Measurements from ENCODE around the gene BRD4. TPM values are rescaled to one million over a fixed set of nuclear protein-coding genes. Genes with fewer than 3 reads are reported as not detected.

BRD4 gene
- total and polyA plus RNA-seq, 2 of the 13 experiments (the other 11 are each of a cell fraction or from before 2014, with no cell fraction given) = 10.5 to 11.4 TPM

DNA sequence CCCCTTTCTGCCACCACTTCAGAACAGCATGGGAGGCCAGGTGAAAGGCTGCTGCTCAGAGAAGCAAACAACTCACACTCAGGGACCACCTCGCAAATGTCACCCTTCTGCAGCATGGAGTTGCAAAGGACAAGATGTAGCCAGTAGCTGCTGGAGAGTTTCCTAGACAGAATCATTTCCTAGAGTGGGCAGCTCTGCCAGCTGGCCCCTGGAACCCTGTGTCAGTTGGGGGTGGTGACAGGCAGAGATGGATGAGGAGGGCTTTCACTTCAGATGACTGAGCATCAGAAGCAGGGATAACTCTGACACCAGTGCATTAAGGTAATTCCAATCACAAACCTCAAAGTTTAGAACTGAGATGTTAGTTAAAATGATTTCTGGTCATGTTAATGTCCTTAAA is 65.7 kb downstream of the BRD4 start:
- no peak overlapping the region for H3K4me2 ChIP-seq (ENCODE audit: low read depth, low read length)
- ATAC-seq (no peak), DNase-seq (ENCODE audit: low spot score) (no peak), FAIRE-seq (no peak)
- peaks cover 77% of the 10 kb centered on the region for H4K20me1 ChIP-seq (ENCODE audit: insufficient read depth, low read length)
- no peak overlapping the region for H3K27ac ChIP-seq (ENCODE audit: extremely low read length, insufficient read depth, low read length)
- H2AFZ ChIP-seq (ENCODE audit: low read length) = no peak overlapping the region
- H3K9me3 ChIP-seq (ENCODE audit: low read length) = no peaks in the 10 kb centered on the region
- peaks cover 45 to 92% of the 10 kb centered on the region in 2 experiments for H3K36me3 ChIP-seq (replicated peaks in 1 of 2; ENCODE audit: control insufficient read depth in 1 of 2, insufficient read depth in 2 of 2, low read length in 2 of 2)
- H3K4me1 ChIP-seq (ENCODE audit: insufficient read depth, low read length) = peaks cover 46% of the 10 kb centered on the region
- POLR2A ChIA-PET = no interaction called here
- H3K4me3 ChIP-seq (replicated peaks in 1 of 3; ENCODE audit: insufficient read depth in 1 of 3, low read depth in 2 of 3, low read length in 3 of 3) = no peak overlapping the region
- WGBS (ENCODE audit: low lambda C conversion rate) = no CpG with 5 or more reads among the region's 1 CpG
- peaks cover 57% of the 10 kb centered on the region for H3K79me2 ChIP-seq (ENCODE audit: insufficient read depth, low read length)
- CTCF ChIA-PET (ENCODE audit: low intra/inter-chr PET ratio, low total read pairs) = no interaction called here
- TF ChIP-seq, protein P1, sequence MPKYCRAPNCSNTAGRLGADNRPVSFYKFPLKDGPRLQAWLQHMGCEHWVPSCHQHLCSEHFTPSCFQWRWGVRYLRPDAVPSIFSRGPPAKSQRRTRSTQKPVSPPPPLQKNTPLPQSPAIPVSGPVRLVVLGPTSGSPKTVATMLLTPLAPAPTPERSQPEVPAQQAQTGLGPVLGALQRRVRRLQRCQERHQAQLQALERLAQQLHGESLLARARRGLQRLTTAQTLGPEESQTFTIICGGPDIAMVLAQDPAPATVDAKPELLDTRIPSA (CRISPR knock-in tag; IDR thresholded peaks at IDR 0.05; ENCODE audit: borderline replicate concordance) = no peak
- TF ChIP-seq, protein P2, sequence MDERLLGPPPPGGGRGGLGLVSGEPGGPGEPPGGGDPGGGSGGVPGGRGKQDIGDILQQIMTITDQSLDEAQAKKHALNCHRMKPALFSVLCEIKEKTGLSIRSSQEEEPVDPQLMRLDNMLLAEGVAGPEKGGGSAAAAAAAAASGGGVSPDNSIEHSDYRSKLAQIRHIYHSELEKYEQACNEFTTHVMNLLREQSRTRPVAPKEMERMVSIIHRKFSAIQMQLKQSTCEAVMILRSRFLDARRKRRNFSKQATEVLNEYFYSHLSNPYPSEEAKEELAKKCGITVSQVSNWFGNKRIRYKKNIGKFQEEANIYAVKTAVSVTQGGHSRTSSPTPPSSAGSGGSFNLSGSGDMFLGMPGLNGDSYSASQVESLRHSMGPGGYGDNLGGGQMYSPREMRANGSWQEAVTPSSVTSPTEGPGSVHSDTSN (CRISPR knock-in tag; IDR thresholded peaks at IDR 0.05) = no peak
- TF ChIP-seq IRX3 (CRISPR knock-in tag; IDR thresholded peaks at IDR 0.05; ENCODE audit: borderline replicate concordance, low read depth) = no peak
- TF ChIP-seq, protein P3, sequence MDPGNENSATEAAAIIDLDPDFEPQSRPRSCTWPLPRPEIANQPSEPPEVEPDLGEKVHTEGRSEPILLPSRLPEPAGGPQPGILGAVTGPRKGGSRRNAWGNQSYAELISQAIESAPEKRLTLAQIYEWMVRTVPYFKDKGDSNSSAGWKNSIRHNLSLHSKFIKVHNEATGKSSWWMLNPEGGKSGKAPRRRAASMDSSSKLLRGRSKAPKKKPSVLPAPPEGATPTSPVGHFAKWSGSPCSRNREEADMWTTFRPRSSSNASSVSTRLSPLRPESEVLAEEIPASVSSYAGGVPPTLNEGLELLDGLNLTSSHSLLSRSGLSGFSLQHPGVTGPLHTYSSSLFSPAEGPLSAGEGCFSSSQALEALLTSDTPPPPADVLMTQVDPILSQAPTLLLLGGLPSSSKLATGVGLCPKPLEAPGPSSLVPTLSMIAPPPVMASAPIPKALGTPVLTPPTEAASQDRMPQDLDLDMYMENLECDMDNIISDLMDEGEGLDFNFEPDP (CRISPR knock-in tag; conservative IDR thresholded peaks at IDR 0.05) = no peak
- TF ChIP-seq MAFF (IDR thresholded peaks at IDR 0.05; ENCODE audit: low read depth, low read length) = no peak
- TF ChIP-seq KLF9 (CRISPR knock-in tag; IDR thresholded peaks at IDR 0.05; ENCODE audit: low read depth) = no peak
- TF ChIP-seq MTA3 (CRISPR knock-in tag; IDR thresholded peaks at IDR 0.05) = no peak
- no peak for TF ChIP-seq ZNF12 (CRISPR knock-in tag; IDR thresholded peaks at IDR 0.05)
- TF ChIP-seq MZF1 (CRISPR knock-in tag; IDR thresholded peaks at IDR 0.05; ENCODE audit: borderline replicate concordance) = no peak
- no peak for TF ChIP-seq ESRRA (CRISPR knock-in tag; IDR thresholded peaks at IDR 0.05; ENCODE audit: low read depth)
- TF ChIP-seq TGIF2 (CRISPR knock-in tag; IDR thresholded peaks at IDR 0.05) = no peak
- no peak for TF ChIP-seq JDP2 (CRISPR knock-in tag; IDR thresholded peaks at IDR 0.05; ENCODE audit: borderline replicate concordance)
- no peak for TF ChIP-seq NR3C1 (CRISPR knock-in tag; IDR thresholded peaks at IDR 0.05)
- TF ChIP-seq ZKSCAN5 (CRISPR knock-in tag; IDR thresholded peaks at IDR 0.05) = no peak
- TF ChIP-seq HMG20A (CRISPR knock-in tag; IDR thresholded peaks at IDR 0.05; ENCODE audit: borderline replicate concordance) = no peak
- no peaks in the 10 kb centered on the region for H3K27me3 ChIP-seq (ENCODE audit: control insufficient read depth in 1 of 2, insufficient read depth in 2 of 2, low read length in 2 of 2)
- in situ Hi-C loops (cut with HindIII; ENCODE audit: extremely low pct_ligation_motif_present, low pct_unique_long_range_greater_than_20kb) = no loop called here
- BruUV-seq (replicated peaks) = no TSS peak
- intact Hi-C loops (cut with micrococcal nuclease; ENCODE audit: unreplicated experiment) = loop anchor here (10.0 kb wide), 1 partner anchor 58 kb away; no protein-coding TSS in a partner anchor
- H3K9ac ChIP-seq (ENCODE audit: insufficient read depth, low read depth, low read length) = no peak overlapping the region
